Prostate gland (tissue), 2 donors: ENCODE data around the gene HAUS3. TPM values are rescaled to one million over a fixed set of nuclear protein-coding genes. Genes with fewer than 3 reads are reported as not detected.

Experiments
- DNase-seq: peaks from one replicate; pipeline ENCODE4 v3.0.0-alpha.2; 2019; ENCODE audit warnings: low spot score
- H3K27ac ChIP-seq, 2 donors: fragments of 200-600 bp; sonication (generic); 2 replicates each; pipeline ENCODE4 v1.5.1; 2017 to 2019
- H3K27me3 ChIP-seq: fragments of 200-600 bp; sonication (generic); replicated peaks from 2 replicates; pipeline ENCODE4 v1.5.1; 2019; ENCODE audit not compliant: insufficient read depth
- H3K36me3 ChIP-seq, 2 donors: fragments of 200-600 bp; sonication (generic); 1 replicate in 1 of 2; 2 replicates in 1 of 2; pipeline versions ENCODE4 v1.5.1 to v1.8.1; 2017 to 2019
- H3K4me1 ChIP-seq: fragments of 200-600 bp; sonication (generic); replicated peaks from 2 replicates; pipeline ENCODE4 v1.5.1; 2019
- H3K4me3 ChIP-seq, 2 donors: fragments of 200-600 bp; sonication (generic); 2 replicates each; pipeline ENCODE4 v1.5.1; 2017 to 2019
- H3K9me3 ChIP-seq: fragments of 200-600 bp; sonication (generic); 2 replicates; pipeline ENCODE4 v1.5.1; 2017
- CTCF ChIP-seq, 4 experiments: fragments of 200-600 bp in 2 of 4; fragments of 450-650 bp in 2 of 4; sonication (generic) in 2 of 4; IDR thresholded peaks; 1 replicate in 3 of 4; 2 replicates in 1 of 4; pipeline ENCODE4 v1.5.1; 2016 to 2019; ENCODE audit warnings: antibody characterized with exemption in 4 of 4, mild to moderate bottlenecking in 2 of 4, moderate library complexity in 2 of 4
- POLR2A ChIP-seq: fragments of 450-650 bp; IDR thresholded peaks from one replicate; pipeline ENCODE4 v1.6.1; 2016; ENCODE audit warnings: antibody characterized with exemption, mild to moderate bottlenecking
- POLR2AphosphoS5 ChIP-seq: sonication (generic); formaldehyde crosslinking; IDR thresholded peaks from one replicate; pipeline ENCODE4 v1.6.1; 2017; ENCODE audit warnings: antibody characterized with exemption
- WGBS: methylation state at CpG from one replicate; pipeline ENCODE4 v1.1.5; 2018; 5-methylcytosine and 5-hydroxymethylcytosine counted together
- intact Hi-C: fragments of 100-400 bp; cut with DNase I; formaldehyde crosslinking; loops from one replicate; pipeline ENCODE4 v1.14.2; 2022
- small RNA-seq, 2 donors: library from RNA; depleted of rRNA; stranded (forward); fragments of <200 nt; gene quantifications; one replicate each; pipeline ENCODE3, GENCODE V24; 2016
- total RNA-seq, 2 donors: library from RNA; depleted of rRNA; stranded (reverse); fragments of >200 nt; gene quantifications; one replicate each; pipeline ENCODE4 v1.1.0, GENCODE V29; 2016

HAUS3 gene
- total RNA-seq, 2 donors from 2014 or later, result 21.1 to 24.2 TPM

GRCh38 chr4:2182994-2183393 lies 58.9 kb downstream of the HAUS3 start:
- H3K9me3 ChIP-seq, result no peaks in the 10 kb centered on the region
- H3K36me3 ChIP-seq, result no peaks in the 10 kb centered on the region
- no peak for DNase-seq
- no peak overlapping the region for H3K4me3 ChIP-seq
- H3K27ac ChIP-seq, result no peak overlapping the region
- H3K4me1 ChIP-seq, result no peaks in the 10 kb centered on the region
- no peak for TF ChIP-seq CTCF (IDR thresholded peaks at IDR 0.05)
- no peak for TF ChIP-seq POLR2A
- no peak for TF ChIP-seq POLR2AphosphoS5
- WGBS, result 29% methylated on average over 3 of the region's 3 CpGs
- intact Hi-C loops, result no loop called here
- no peaks in the 10 kb centered on the region for H3K27me3 ChIP-seq

- Histone ChIP-seq H3K27ac (no peak overlapping the region), H3K4me1 (no peaks in the 10 kb centered on the region), H3K27me3 (no peaks in the 10 kb centered on the region), H3K36me3 (no peaks in the 10 kb centered on the region), H3K4me3 (no peak overlapping the region), H3K9me3 (no peaks in the 10 kb centered on the region)
- 96% methylated on average over 2 of the region's 2 CpGs for WGBS
- DNase-seq, result no peak
- intact Hi-C loops, result no loop called here
- TF ChIP-seq POLR2AphosphoS5, result no peak
- no peak for TF ChIP-seq POLR2A
- no peak for TF ChIP-seq CTCF (IDR thresholded peaks at IDR 0.05)
Observed at GRCh38 chr4:2180410-2180809, 61.5 kb downstream of the HAUS3 start.

- H3K4me1 ChIP-seq, result no peaks in the 10 kb centered on the region
- H3K27me3 ChIP-seq, result no peaks in the 10 kb centered on the region
- no peaks in the 10 kb centered on the region for H3K9me3 ChIP-seq
- no peak for DNase-seq
- WGBS, result 58% methylated on average over 7 of the region's 7 CpGs
- H3K27ac ChIP-seq, result no peak overlapping the region
- H3K4me3 ChIP-seq, result no peak overlapping the region
- intact Hi-C loops, result no loop called here
- H3K36me3 ChIP-seq, result no peaks in the 10 kb centered on the region
- no peak for TF ChIP-seq CTCF (IDR thresholded peaks at IDR 0.05)
- no peak for TF ChIP-seq POLR2AphosphoS5
- no peak for TF ChIP-seq POLR2A
Observed at GRCh38 chr4:2179717-2180116, 62.2 kb downstream of the HAUS3 start.

- 92% methylated on average over 1 of the region's 1 CpG for WGBS
- TF ChIP-seq POLR2AphosphoS5 (no peak), CTCF (IDR thresholded peaks at IDR 0.05) (no peak), POLR2A (no peak)
- intact Hi-C loops, result no loop called here
Observed at GRCh38 chr4:2178986-2179385, 62.9 kb downstream of the HAUS3 start.

More at GRCh38 chr4:2178986-2179385, 62.9 kb downstream of the HAUS3 start:
- Histone ChIP-seq H3K27ac (no peak overlapping the region), H3K27me3 (no peaks in the 10 kb centered on the region), H3K4me1 (no peaks in the 10 kb centered on the region), H3K4me3 (no peak overlapping the region), H3K9me3 (no peaks in the 10 kb centered on the region), H3K36me3 (no peaks in the 10 kb centered on the region)
- no peak for DNase-seq

Small RNA genes within 50 kb of the gene (small RNA-seq; reads per million reads assigned to genes)
- 0 reads per million in 2 donors for gene COX6B1P5

Other genes starting within 250 kb of the HAUS3 start
- gene NELFA, start 233.1 kb downstream of the HAUS3 start, total RNA-seq, result 10 to 100 TPM; 29.5 to 53.3 TPM
- 10 to 100 TPM in 1 of 2 donors, under 1 TPM in 1; 0.41 to 36.4 TPM for gene NAT8L, start 182.8 kb downstream of the HAUS3 start, total RNA-seq
- 10 to 100 TPM in 1 of 2 donors, 1 to 10 TPM in 1; 3.8 to 15.2 TPM for gene POLN, start within 50 bp of the HAUS3 start, total RNA-seq
- 10 to 100 TPM; 63.4 to 81.1 TPM for gene MXD4, start 20.0 kb upstream of the HAUS3 start, total RNA-seq
- gene ZFYVE28, start 176.5 kb upstream of the HAUS3 start, total RNA-seq, result 10 to 100 TPM in 1 of 2 donors, 1 to 10 TPM in 1; 6.6 to 30.2 TPM
- gene CFAP99, start 176.8 kb upstream of the HAUS3 start, total RNA-seq, result 1 to 10 TPM in 1 of 2 donors, under 1 TPM in 1; 0.18 to 7.4 TPM
- 10 to 100 TPM; 33.9 to 56.1 TPM for gene RNF4, start 227.0 kb upstream of the HAUS3 start, total RNA-seq